Measurements from ENCODE around the gene CPNE4.

The CPNE4 gene

DNA sequence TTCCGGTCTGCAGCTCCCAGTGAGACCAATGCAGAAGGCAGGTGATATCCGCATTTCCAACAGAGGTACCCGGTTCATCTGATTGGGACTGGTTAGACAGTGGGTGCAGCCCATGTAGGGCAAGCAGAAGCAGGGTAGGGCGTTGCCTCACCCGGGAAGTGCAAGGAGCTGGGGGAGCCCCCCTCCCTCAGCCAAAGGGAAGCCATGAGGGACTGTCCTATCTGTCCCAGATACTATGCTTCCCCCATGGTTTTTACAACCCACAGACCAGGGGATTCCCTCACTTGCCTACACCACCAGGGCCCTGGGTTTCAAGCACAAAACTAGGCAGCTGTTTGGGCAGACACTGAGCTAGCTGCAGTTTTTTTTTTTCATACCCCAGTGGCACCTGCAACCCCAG lies 71.8 kb downstream of the CPNE4 start:
- H3K4me3 ChIP-seq (ENCODE audit: severe bottlenecking): no peak overlapping the region
- no peak for DNase-seq (ENCODE audit: low spot score)
- H3K9me3 ChIP-seq (ENCODE audit: severe bottlenecking): no peaks in the 10 kb centered on the region
- no peaks in the 10 kb centered on the region for H3K36me3 ChIP-seq (ENCODE audit: low read depth)
- no peak for ATAC-seq (ENCODE audit: low read depth)
- H3K4me1 ChIP-seq (ENCODE audit: insufficient read depth, poor library complexity, severe bottlenecking): no peaks in the 10 kb centered on the region
- H3K27ac ChIP-seq (ENCODE audit: poor library complexity, severe bottlenecking): no peak overlapping the region
- no peaks in the 10 kb centered on the region for H3K27me3 ChIP-seq (ENCODE audit: insufficient read depth, poor library complexity, severe bottlenecking)
- no peak for TF ChIP-seq CTCF (IDR thresholded peaks at IDR 0.05; ENCODE audit: poor library complexity, severe bottlenecking)

- no peak overlapping the region for H3K4me3 ChIP-seq (ENCODE audit: severe bottlenecking)
- TF ChIP-seq CTCF (IDR thresholded peaks at IDR 0.05; ENCODE audit: poor library complexity, severe bottlenecking): no peak
- ATAC-seq (ENCODE audit: low read depth) (peak; percentile 29; the same call in 1 of the 3 replicates), DNase-seq (ENCODE audit: low spot score) (no peak)
- H3K36me3 ChIP-seq (ENCODE audit: low read depth): no peaks in the 10 kb centered on the region
- peaks cover 3% of the 10 kb centered on the region for H3K27me3 ChIP-seq (ENCODE audit: insufficient read depth, poor library complexity, severe bottlenecking)
- no peak overlapping the region for H3K27ac ChIP-seq (ENCODE audit: poor library complexity, severe bottlenecking)
- no peaks in the 10 kb centered on the region for H3K9me3 ChIP-seq (ENCODE audit: severe bottlenecking)
- no peaks in the 10 kb centered on the region for H3K4me1 ChIP-seq (ENCODE audit: insufficient read depth, poor library complexity, severe bottlenecking)
Measured at GRCh38 chr3:131960324-131960723, 74.5 kb downstream of the CPNE4 start.

- ATAC-seq (ENCODE audit: low read depth) (peak; percentile 31; the same call in 1 of the 3 replicates), DNase-seq (ENCODE audit: low spot score) (no peak)
- H3K27ac ChIP-seq (ENCODE audit: poor library complexity, severe bottlenecking): no peak overlapping the region
- no peak overlapping the region for H3K4me3 ChIP-seq (ENCODE audit: severe bottlenecking)
- no peaks in the 10 kb centered on the region for H3K36me3 ChIP-seq (ENCODE audit: low read depth)
- no peak for TF ChIP-seq CTCF (IDR thresholded peaks at IDR 0.05; ENCODE audit: poor library complexity, severe bottlenecking)
- peaks cover 3% of the 10 kb centered on the region for H3K27me3 ChIP-seq (ENCODE audit: insufficient read depth, poor library complexity, severe bottlenecking)
- no peaks in the 10 kb centered on the region for H3K9me3 ChIP-seq (ENCODE audit: severe bottlenecking)
- no peaks in the 10 kb centered on the region for H3K4me1 ChIP-seq (ENCODE audit: insufficient read depth, poor library complexity, severe bottlenecking)
Measured at GRCh38 chr3:131957980-131958379, 76.8 kb downstream of the CPNE4 start.

DNA sequence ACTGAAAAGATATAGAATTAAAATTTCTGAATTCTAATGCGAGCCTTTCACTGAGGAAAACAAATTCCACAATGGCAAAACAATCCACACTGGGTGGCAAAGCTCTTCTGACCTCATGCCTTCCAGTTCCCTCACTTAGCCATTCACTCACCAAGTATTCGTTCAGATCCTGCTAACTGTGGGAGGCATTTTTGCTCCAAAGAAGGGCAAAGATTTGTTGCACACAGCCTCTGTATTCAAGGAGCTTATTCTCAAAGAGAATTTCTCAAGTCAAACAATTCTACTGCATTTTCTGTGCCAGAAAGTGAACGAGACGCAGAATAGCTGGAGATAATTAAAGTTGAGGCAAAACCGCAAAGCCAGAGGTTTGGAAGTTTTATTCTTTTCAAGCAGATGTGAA lies 77.3 kb downstream of the CPNE4 start:
- Histone ChIP-seq H3K4me1 (ENCODE audit: insufficient read depth, poor library complexity, severe bottlenecking) (no peaks in the 10 kb centered on the region), H3K4me3 (ENCODE audit: severe bottlenecking) (no peak overlapping the region), H3K36me3 (ENCODE audit: low read depth) (no peaks in the 10 kb centered on the region), H3K9me3 (ENCODE audit: severe bottlenecking) (no peaks in the 10 kb centered on the region), H3K27me3 (ENCODE audit: insufficient read depth, poor library complexity, severe bottlenecking) (peaks cover 3% of the 10 kb centered on the region), H3K27ac (ENCODE audit: poor library complexity, severe bottlenecking) (no peak overlapping the region)
- no peak for TF ChIP-seq CTCF (IDR thresholded peaks at IDR 0.05; ENCODE audit: poor library complexity, severe bottlenecking)
- DNase-seq (ENCODE audit: low spot score) (no peak), ATAC-seq (ENCODE audit: low read depth) (no peak)

DNA sequence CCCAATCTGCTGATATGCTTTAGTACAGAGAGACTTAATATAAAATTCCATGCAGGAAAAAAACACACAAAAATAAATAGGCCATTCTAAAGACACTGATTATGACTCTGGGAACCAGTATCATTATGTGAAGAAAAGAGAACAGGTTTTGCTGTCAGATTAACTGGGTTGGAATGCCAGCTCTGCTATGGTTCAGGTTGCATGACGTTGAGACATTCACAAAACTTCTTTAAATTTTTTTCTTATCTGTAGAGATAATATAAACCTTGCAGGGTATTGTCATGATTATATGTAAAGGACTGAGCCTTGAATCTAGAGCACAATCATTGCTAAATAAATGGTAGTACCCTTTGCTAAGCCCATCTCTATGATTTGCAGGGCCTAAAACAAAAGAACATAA lies 86.0 kb downstream of the CPNE4 start:
- Histone ChIP-seq H3K9me3 (ENCODE audit: severe bottlenecking) (no peaks in the 10 kb centered on the region), H3K4me1 (ENCODE audit: insufficient read depth, poor library complexity, severe bottlenecking) (no peaks in the 10 kb centered on the region), H3K27ac (ENCODE audit: poor library complexity, severe bottlenecking) (no peak overlapping the region), H3K27me3 (ENCODE audit: insufficient read depth, poor library complexity, severe bottlenecking) (no peaks in the 10 kb centered on the region), H3K36me3 (ENCODE audit: low read depth) (no peaks in the 10 kb centered on the region), H3K4me3 (ENCODE audit: severe bottlenecking) (no peak overlapping the region)
- no peak for TF ChIP-seq CTCF (IDR thresholded peaks at IDR 0.05; ENCODE audit: poor library complexity, severe bottlenecking)
- ATAC-seq (ENCODE audit: low read depth) (no peak), DNase-seq (ENCODE audit: low spot score) (no peak)
